Measurements from ENCODE around the gene CTDSP1.

The CTDSP1 gene

GRCh38 chr2:218399391-218400166 is at the start of gene CTDSP1:
CTDSP1 (plus strand) TSS chr2:218399868; CDS start chr2:218400091, 223 bp downstream.
- DNase-seq (ENCODE audit: low spot score) = peak; percentile 90

GRCh38 chr2:218354045-218354444 is 45.6 kb upstream of the CTDSP1 start:
- DNase-seq (ENCODE audit: low spot score) = no peak

DNA sequence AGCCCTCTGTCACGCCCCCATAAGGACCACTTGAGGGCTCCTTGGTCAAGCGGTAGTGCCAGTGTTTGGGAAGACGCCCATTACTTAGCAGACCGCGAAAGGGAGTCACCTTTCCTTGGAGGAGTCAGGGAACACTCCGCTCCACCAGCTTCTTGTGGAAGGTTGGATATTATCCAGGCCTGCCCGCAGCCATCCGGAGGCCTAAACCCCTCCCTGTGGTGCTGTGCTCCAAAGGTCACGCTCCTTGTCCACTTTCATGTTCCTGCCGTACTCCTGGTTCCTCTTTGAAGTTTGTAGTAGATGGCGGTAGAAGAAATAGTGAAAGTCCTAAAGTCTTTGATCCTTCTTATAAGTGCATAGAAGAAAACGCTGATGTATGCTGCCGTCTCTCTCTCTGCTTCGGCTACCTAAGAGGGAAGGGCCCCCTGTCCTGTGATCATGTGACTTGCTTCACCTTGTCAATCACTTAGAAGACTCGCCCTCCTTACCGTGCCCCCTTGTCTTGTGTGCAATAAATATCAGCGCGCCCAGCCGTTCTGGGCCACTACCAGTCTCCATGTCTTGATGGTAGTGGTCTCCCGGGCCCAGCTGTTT is 44.7 kb upstream of the CTDSP1 start:
- DNase-seq (ENCODE audit: low spot score) = no peak

- no peak for DNase-seq (ENCODE audit: low spot score)
Observed at GRCh38 chr2:218357236-218358177, 42.2 kb upstream of the CTDSP1 start.

GRCh38 chr2:218360453-218360852 is 39.2 kb upstream of the CTDSP1 start:
- DNase-seq (ENCODE audit: low spot score) = no peak

- DNase-seq (ENCODE audit: low spot score) = no peak
Observed at GRCh38 chr2:218362606-218363005, 37.1 kb upstream of the CTDSP1 start.

DNA sequence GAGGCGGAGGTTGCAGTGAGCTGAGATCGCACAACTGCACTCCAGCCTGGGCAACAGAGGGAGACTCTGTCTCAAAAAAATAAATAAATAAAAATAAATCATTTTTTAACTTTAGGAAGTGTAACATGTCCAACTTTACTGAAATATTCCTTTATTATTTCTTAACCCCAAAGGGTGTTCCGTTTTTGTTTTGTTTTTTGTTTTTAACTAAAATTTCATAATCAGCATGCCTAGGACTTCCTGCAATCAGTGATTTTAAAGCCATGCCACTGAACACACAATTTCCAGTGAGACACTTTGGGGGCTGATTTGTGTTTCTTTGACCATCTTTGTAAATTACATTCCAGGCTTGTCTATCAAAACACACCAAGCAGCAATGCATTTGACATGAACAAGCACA is 35.9 kb upstream of the CTDSP1 start:
- DNase-seq (ENCODE audit: low spot score) = no peak

- no peak for DNase-seq (ENCODE audit: low spot score)
Observed at GRCh38 chr2:218364196-218364595, 35.5 kb upstream of the CTDSP1 start.

- no peak for DNase-seq (ENCODE audit: low spot score)
Observed at GRCh38 chr2:218366621-218367414, 32.9 kb upstream of the CTDSP1 start.

- peak; percentile 80 for DNase-seq (ENCODE audit: low spot score)
Observed at GRCh38 chr2:218367415-218368149, 32.1 kb upstream of the CTDSP1 start.

DNA sequence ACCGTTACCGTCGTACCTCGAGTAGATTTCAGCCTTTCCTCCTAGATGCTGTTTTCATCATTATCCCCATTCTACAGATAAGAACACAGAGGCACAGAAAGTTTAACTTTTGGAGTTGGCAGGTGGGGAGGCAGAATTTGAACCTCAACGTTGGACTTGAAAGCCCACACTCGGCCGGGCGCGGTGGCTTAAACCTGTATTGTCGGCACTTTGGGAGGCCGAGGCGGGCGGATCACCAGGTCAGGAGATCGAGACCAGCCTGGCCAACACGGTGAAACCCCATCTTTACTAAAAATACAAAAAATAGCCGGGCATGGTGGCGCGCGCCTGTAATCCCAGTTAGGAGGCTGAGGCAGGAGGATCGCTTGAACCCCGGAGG is 31.5 kb upstream of the CTDSP1 start:
- no peak for DNase-seq (ENCODE audit: low spot score)

DNA sequence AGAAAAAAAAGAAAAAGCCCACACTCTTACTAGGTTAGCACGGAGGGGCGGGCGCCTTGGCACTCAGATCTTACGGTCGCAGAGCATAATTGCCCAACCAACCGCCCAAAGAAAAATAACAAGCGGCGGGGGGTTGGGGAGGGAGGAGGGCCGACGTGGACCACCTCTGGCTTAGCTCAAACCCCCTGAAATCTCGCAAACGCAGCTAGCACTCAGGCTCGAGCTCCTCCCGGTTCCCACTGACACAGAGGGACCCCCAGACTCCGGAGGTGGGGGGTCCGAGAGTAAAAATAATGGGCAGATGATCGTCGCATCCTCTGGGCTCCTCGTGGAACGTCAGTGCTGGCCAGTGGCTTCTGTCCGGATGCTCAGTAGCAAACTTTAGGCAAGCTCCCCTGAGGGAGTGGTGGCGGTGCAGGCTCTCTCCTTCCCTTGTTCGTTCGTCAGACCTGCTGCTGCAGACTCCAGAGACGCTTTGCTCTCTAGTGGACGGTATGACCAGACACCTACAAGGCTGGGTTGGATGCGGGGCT is 31.0 kb upstream of the CTDSP1 start:
- DNase-seq (ENCODE audit: low spot score) = no peak

- no peak for DNase-seq (ENCODE audit: low spot score)
Observed at GRCh38 chr2:218369330-218369729, 30.3 kb upstream of the CTDSP1 start.

DNA sequence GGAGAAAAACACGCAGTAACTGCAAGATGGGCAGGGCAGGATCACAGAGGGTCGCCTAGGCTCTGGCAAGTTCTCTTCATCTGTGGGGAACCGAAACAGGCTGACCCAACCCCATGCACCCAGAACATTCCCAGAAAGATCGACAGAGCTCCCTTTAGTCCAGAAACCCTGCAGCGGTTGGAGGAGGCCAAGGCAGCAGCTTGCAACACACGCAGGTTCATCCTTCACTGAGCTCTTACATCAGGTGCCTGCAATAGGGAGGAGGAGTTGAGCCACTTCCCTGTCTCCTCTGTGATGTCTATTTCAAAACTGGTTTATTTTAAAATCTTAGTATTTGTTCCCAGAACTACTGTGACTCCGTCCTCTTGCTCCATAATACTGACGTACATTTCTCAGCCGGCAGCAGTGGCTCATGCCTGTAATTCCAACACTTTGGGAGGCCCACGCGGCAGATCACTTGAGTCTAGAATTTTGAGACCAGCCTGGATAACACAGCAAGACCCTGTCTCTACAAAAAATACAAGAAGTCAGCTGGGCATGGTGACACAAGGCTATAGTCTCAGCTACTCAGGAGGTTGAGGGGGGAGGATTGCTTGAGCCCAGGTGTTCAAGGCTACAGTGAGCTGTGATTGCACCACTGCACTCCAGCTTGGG is 29.1 kb upstream of the CTDSP1 start:
- no peak for DNase-seq (ENCODE audit: low spot score)

DNA sequence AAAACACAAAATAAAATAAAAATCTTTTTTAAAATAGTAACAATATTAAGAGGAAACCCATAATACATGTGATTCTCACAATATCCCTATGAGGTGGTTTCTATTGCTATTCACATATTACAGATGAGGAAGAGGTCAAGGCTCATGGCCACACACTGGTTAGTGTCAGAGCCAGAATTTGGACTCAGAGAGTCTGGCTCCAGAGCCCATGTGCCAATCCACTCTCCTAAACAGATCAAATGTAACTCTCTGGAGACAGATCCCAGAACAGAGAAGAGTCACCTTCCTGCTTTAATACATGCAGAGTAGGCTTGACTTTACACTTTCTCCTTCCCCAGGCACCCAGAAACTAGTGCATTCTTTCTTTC is 27.7 kb upstream of the CTDSP1 start:
- no peak for DNase-seq (ENCODE audit: low spot score)

DNA sequence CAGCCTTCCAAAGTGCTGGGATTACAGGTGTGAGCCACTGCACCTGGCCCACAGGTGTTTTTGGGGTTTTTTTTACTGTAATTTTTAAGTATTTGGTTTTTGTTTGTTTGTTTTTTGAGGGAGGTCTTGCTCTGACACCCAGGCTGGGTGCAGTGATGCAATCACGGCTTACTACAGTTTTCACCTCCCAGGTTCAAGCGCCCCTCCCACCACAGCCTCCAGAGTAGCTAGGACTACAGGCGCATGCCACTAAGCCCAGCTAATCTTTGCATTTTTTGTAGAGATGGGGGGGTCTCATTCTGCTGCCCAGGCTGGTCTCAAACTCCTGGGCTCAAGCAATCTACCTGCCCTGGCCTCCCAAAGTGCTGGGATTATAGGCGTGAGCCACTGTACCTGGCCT is 24.9 kb upstream of the CTDSP1 start:
- DNase-seq (ENCODE audit: low spot score) = no peak

DNA sequence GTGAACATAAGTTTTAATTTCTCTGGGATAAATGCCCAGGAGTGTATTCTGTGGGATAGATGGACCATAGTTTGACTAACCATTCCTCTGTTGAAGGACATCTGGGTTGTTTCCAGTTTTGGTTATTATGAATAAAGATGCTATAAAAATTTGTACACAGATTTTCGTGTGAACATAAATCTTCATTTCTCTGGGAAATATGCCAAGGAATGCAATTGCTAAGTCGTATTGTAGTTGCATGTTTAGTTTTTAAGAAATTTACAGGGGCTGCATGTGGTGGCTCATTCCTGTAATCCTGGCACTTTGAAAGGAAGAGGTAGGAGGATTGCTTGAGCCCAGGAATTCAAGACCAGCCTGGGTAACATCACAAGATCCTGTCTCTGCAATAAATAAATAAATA is 24.5 kb upstream of the CTDSP1 start:
- no peak for DNase-seq (ENCODE audit: low spot score)

GRCh38 chr2:218378053-218378452 is 21.6 kb upstream of the CTDSP1 start:
- DNase-seq (ENCODE audit: low spot score) = no peak

- DNase-seq (ENCODE audit: low spot score) = no peak
Observed at GRCh38 chr2:218381916-218382366, 17.7 kb upstream of the CTDSP1 start, which contains the start of gene SLC11A1. SLC11A1 (plus strand) TSS chr2:218382273; CDS start chr2:218382369, 96 bp downstream.

DNA sequence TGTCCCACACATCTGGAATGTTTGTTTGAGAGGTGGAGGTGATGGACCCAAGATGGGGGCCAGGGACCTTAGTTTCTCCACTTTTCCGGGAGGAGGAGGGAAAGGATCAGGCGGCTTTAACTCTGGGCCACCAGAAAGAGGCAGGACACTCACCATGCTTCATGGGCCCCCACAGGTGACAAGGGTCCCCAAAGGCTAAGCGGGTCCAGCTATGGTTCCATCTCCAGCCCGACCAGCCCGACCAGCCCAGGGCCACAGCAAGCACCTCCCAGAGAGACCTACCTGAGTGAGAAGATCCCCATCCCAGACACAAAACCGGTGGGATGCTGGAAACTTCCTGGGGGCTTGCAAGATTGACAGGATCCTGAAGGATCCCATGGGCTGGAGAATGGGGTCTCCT is 16.9 kb upstream of the CTDSP1 start:
- DNase-seq (ENCODE audit: low spot score) = no peak
